GM19238 (cell line): ENCODE data around the gene CPTP.

Experiments used
- DNase-seq: peaks from one replicate; pipeline ENCODE4 v3.0.0; 2011; ENCODE audit warnings: low spot score; ENCODE audit not compliant: insufficient read length

Gene CPTP

GRCh38 chr1:1318777-1319645, 5.6 kb upstream of the CPTP start:
- no peak for DNase-seq

GRCh38 chr1:1319646-1319941, 5.0 kb upstream of the CPTP start:
- DNase-seq, result no peak

GRCh38 chr1:1320666-1321448, 3.7 kb upstream of the CPTP start:
- no peak for DNase-seq

- DNase-seq, result no peak
These were observed 3.1 kb upstream of the CPTP start for GRCh38 chr1:1321477-1321876.

GRCh38 chr1:1322418-1322817, 2.2 kb upstream of the CPTP start:
- no peak for DNase-seq

GRCh38 chr1:1322952-1323351, 1.6 kb upstream of the CPTP start:
- DNase-seq, result no peak

GRCh38 chr1:1324084-1324523, 498 bp upstream of the CPTP start:
- DNase-seq, result no peak

GRCh38 chr1:1325288-1326074, 879 bp downstream of the CPTP start:
- DNase-seq, result no peak

GRCh38 chr1:1326075-1326605, 1.5 kb downstream of the CPTP start:
- no peak for DNase-seq

- DNase-seq, result no peak
These were observed 2.7 kb downstream of the CPTP start for GRCh38 chr1:1327291-1327690.

- DNase-seq, result no peak
These were observed 3.7 kb downstream of the CPTP start for GRCh38 chr1:1328254-1328653.

- DNase-seq, result no peak
These were observed 5.0 kb downstream of the CPTP start for GRCh38 chr1:1329304-1330210.

- DNase-seq, result no peak
These were observed 5.9 kb downstream of the CPTP start for GRCh38 chr1:1330366-1331067.

GRCh38 chr1:1331068-1331965, 6.7 kb downstream of the CPTP start, which contains the start of gene TAS1R3:
TSS of gene TAS1R3 (plus strand) at chr1:1331280. CDS start at chr1:1331346, 66 bp downstream.
- no peak for DNase-seq

GRCh38 chr1:1332031-1332755, 7.6 kb downstream of the CPTP start:
- DNase-seq, result no peak

GRCh38 chr1:1332774-1333480, 8.3 kb downstream of the CPTP start:
- DNase-seq, result no peak

- DNase-seq, result no peak
These were observed 9.1 kb downstream of the CPTP start for GRCh38 chr1:1333551-1334241.
